22Rv1 (cell line): ENCODE data around the gene RMI2.

ENCODE experiments used
- ZFX ChIP-seq: fragments of 450-650 bp; IDR thresholded peaks from 2 replicates; pipeline ENCODE4 v1.6.1; 2017; ENCODE audit warnings: antibody characterized with exemption, borderline replicate concordance
- TF ChIP-seq, protein P1 (sequence below): fragments of 450-650 bp; IDR thresholded peaks from 2 replicates; pipeline ENCODE4 v1.5.1; 2017; ENCODE audit warnings: mild to moderate bottlenecking

DNA sequence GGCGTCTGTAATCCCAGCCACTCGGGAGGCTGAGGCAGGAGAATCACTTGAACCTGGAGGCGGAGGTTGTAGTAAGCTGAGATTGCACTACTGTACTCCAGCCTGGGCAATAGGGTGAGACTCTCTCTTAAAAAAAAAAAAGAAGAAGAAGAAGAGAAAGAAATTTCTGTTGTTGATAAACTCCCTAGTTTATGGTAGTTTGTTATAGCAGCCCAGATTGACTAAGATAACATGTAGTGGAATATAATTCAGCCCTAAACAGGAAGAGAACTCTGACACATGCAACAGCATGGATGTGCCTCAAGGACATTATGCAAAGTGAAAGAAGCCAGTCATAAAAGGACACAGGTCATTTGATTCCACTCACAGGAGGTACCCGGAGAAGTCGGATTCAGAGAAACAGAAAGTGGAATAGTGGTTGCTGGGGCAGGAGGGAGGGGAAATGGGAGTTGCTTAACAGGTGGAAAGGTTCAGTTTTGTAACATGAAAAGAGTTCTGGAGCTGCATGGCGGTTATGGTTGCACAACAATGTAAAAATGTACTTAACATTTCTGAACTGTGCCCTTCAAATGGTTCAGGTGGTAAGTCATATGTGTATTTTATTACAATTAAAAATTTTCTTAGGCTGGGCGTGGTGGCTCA is 38.1 kb upstream of the RMI2 start:
- TF ChIP-seq, protein P1, sequence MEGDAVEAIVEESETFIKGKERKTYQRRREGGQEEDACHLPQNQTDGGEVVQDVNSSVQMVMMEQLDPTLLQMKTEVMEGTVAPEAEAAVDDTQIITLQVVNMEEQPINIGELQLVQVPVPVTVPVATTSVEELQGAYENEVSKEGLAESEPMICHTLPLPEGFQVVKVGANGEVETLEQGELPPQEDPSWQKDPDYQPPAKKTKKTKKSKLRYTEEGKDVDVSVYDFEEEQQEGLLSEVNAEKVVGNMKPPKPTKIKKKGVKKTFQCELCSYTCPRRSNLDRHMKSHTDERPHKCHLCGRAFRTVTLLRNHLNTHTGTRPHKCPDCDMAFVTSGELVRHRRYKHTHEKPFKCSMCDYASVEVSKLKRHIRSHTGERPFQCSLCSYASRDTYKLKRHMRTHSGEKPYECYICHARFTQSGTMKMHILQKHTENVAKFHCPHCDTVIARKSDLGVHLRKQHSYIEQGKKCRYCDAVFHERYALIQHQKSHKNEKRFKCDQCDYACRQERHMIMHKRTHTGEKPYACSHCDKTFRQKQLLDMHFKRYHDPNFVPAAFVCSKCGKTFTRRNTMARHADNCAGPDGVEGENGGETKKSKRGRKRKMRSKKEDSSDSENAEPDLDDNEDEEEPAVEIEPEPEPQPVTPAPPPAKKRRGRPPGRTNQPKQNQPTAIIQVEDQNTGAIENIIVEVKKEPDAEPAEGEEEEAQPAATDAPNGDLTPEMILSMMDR, result no peak
- no peak for TF ChIP-seq ZFX
